ELF-1 (cell line): Measurements from ENCODE around the gene IDUA.

ENCODE experiments used
- DNase-seq: peaks from one replicate; pipeline ENCODE4 v3.0.0-alpha.2; 2016; ENCODE audit warnings: low read depth, low spot score

Gene IDUA

GRCh38 chr4:1000686-1001260, 13.9 kb downstream of the IDUA start:
- DNase-seq, result no peak

- no peak for DNase-seq
These were observed 14.8 kb downstream of the IDUA start for GRCh38 chr4:1001561-1002130.

GRCh38 chr4:1002131-1002630, 15.3 kb downstream of the IDUA start:
- DNase-seq, result peak; percentile 37

GRCh38 chr4:1002631-1003251, 15.9 kb downstream of the IDUA start:
- no peak for DNase-seq

DNA sequence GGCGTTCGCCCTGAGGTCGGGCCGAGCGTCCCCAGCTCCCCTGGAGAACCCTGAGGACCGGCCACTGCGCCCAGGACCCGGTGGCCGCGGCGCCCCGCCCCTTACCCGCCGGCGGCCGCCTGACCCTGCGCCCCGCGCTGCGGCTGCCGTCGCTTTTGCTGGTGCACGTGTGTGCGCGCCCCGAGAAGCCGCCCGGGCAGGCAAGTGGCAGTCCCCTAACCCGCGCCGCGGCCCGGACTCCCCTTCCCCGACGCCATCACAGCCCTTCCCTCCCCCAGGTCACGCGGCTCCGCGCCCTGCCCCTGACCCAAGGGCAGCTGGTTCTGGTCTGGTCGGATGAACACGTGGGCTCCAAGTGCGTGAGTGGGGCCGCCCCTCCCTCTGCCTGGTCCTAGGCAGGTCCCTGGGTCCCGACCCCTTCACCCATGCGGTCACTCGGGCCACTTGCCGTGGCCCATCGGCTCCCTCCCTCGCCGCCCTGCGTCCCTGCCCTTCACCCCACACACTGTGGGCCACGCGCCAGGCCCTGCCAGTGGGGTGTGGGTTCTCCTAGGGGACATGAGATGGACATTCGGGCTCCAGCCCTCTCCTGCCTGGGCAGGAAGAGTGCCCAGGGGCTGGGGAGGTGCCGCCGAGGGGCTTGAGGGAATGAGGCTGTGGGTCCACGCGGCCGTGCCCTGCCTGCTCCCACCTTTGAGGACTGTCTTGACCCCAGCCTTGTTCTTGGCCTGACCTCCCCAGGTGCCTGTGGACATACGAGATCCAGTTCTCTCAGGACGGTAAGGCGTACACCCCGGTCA, 16.6 kb downstream of the IDUA start:
- no peak for DNase-seq

DNA sequence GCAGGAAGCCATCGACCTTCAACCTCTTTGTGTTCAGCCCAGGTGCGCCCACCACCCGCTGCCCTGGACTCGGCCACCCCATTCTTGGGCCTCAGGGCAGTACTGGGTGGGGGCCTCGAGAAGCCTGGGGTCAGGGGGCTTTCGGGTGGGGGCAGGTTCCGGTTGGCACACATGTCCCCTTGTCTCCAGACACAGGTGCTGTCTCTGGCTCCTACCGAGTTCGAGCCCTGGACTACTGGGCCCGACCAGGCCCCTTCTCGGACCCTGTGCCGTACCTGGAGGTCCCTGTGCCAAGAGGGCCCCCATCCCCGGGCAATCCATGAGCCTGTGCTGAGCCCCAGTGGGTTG, 17.2 kb downstream of the IDUA start:
- DNase-seq, result no peak

DNA sequence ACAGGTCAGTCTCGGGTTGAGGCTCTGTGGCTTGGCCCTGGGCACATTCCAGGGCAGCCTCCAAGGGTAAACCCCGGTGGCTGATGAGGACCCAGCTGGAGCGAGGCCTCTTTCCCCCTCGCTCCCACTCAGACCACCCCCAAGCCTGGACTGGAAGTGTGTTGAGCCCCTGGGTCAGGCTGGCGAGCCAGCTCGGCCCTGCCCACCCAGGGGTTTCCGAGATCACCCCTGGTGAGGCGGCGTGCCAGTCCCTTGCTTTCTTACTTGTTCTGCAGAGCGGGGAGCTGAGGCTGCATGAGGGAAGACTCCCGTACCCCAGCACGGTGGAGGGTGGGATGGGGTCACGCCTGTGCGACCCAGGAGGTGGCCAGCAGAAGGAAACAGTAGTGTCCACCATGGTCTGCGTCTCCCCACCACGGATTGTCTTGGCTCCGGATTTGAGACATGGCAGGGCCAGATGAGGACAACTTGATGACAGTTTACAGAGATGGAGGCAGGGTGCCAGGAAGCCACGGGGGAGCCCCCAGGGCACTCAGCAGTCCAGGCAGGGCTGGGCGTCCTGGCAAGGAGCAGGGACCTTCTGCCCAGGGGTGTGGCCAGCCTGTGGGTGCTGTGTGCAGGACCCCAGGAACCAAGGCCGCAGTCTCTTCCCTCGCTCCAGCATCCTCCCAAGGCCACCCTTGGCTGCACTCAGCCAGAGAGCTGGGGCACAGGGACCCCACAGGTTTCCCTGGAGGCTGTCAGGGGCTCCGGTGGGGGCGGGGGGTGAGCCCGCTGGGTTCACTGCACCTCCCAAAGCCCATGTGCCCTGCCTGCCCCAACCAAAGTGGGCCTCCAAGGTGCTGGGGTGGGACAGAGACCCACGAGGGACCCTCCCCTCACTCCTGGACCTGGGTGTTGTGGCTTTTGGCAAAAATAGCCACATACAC, 18.0 kb downstream of the IDUA start:
- no peak for DNase-seq

- DNase-seq, result no peak
These were observed 20.0 kb downstream of the IDUA start for GRCh38 chr4:1006856-1007255.

GRCh38 chr4:1008840-1009541, 22.1 kb downstream of the IDUA start:
- peak; percentile 47 for DNase-seq

DNA sequence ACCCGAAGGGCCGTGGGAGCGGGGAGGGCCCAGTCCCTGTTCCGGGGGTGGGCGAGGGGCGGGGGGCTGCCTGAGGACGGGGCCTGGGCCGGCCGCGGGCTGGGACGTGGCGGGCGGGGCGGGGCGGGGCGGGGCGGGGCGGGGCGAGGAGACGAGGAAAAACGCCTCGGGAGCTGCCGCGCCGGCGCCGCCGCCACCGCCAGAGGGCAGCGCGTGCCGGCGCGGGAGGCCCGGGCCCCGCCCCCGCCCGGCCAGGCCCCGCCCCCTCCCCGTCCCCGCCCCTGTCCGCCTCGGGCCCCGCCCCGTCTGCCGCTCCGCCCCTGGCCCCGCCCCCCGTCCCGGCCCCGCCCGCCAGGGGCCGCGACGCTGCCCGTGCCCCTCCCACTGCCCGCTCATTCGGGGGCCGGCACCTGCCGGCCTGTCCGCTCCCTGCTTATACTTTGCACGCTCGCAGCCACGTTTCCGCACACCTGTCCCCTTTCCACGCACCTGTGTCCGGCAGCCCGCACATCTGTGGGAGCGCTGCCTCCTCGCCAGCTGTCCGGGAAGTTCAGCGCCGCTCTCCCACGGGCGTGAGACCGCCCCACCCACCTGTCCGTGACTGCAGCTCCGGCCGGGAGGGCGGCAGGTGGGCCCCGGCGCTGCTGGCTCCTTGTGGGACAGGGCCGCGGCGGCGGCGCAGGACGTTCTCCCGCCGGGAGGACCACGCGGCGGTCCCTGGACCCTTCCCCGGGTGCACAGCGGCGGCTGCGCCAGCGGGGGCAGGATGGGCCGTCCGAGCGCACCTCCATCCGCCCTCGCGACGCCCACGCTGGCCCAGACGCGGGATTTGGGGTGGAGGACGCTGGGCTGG, 22.9 kb downstream of the IDUA start:
- DNase-seq, result peak; percentile 42

GRCh38 chr4:1010395-1011021, 23.7 kb downstream of the IDUA start:
- no peak for DNase-seq

DNA sequence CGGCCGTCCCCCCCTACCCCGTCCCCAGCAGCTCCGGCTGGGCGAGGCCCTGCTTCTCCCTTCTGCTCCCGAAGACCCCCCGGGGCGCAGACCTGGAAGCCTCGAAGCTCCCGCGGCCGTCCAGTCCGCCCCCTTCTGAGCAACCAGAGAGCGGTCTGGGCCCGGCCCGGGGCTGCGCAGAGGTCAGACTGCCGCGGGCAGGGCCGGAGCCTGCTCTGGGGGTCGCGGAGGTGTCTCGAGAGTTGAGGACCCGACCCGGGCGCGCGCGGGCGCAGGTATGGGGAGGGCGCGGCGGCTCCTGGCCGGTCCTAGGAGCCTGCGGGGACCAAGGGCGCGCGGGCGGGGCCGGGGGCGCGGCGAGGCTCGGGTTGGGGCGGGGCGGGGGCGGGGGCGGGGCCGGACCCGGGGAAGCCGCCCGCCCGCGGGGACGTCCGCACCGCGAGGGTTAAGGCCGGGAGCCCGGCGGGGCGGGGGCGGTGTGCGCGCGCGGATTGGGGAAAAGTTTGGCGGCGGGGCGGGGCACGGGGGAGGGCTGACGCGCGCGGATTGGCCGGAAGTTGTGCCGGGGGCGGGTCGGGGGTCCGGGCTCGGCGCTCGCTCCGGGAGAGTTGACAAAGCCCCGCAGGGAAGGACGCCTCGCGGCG, 24.3 kb downstream of the IDUA start, which contains the start of gene FGFRL1:
TSS of gene FGFRL1 (plus strand) at position 605 of the 644 bp plus-strand sequence. CDS start 860 bp downstream, outside the sequence.
- peak; percentile 65 for DNase-seq

DNA sequence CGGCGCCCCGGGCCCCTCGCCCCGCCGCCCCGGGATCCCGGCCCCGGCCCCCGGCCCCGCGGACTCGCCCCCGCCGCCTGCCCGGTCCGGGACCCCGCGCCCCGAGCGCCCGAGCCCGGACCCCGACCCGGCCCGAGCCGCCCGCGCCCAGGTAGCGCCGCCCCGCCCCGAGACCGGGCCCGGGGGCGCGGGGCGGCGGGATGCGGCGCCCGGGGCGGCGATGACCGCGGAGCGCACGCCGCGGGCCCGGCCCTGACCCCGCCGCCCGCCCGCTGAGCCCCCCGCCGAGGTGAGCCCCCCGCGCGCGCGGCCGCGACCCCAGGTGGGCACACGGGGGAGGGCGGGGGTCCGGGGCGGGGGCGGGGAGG, 24.8 kb downstream of the IDUA start:
- no peak for DNase-seq

- DNase-seq, result peak; percentile 88
These were observed 25.3 kb downstream of the IDUA start for GRCh38 chr4:1012034-1012739.

GRCh38 chr4:1013225-1014073, 26.6 kb downstream of the IDUA start:
- no peak for DNase-seq

- DNase-seq, result no peak
These were observed 27.7 kb downstream of the IDUA start for GRCh38 chr4:1014291-1015167.
